Spleen (tissue), 11 donors: ENCODE measurements around the gene AIF1L. TPM values are rescaled to one million over a fixed set of nuclear protein-coding genes. Genes with fewer than 3 reads are reported as not detected.
A peak's percentile ranks its signal among the peaks of the same experiment; 100 is the strongest.

Experiments used
- DNase-seq: peaks from one replicate; pipeline ENCODE4 v3.0.0-alpha.2; 2020
- H3K27ac ChIP-seq, 8 donors: fragments of 200-600 bp; sonication (generic) in 7 of 8; 1 replicate in 4 of 8; 2 replicates in 4 of 8; pipeline versions ENCODE4 v1.5.0 to v1.8.0; 2016 to 2021; ENCODE audit warnings: inconsistent platforms in 4 of 8, mild to moderate bottlenecking in 4 of 8, moderate library complexity in 1 of 8
- H3K27me3 ChIP-seq, 7 donors: fragments of 200-600 bp; sonication (generic) in 6 of 7; replicated peaks in 1 of 7; 1 replicate in 4 of 7; 2 replicates in 3 of 7; pipeline versions ENCODE4 v1.5.0 to v1.8.0; 2016 to 2021; ENCODE audit warnings: inconsistent platforms in 3 of 7, mild to moderate bottlenecking in 1 of 7
- H3K36me3 ChIP-seq, 6 donors: fragments of 200-600 bp; sonication (generic) in 5 of 6; 1 replicate in 4 of 6; 2 replicates in 2 of 6; pipeline versions ENCODE4 v1.5.0 to v1.8.0; 2016 to 2021; ENCODE audit warnings: inconsistent platforms in 2 of 6
- H3K4me1 ChIP-seq, 6 donors: fragments of 200-600 bp; sonication (generic) in 5 of 6; 1 replicate in 3 of 6; 2 replicates in 3 of 6; pipeline versions ENCODE4 v1.5.0 to v1.8.0; 2016 to 2021; ENCODE audit warnings: inconsistent platforms in 3 of 6
- H3K4me3 ChIP-seq, 8 donors: fragments of 200-600 bp; sonication (generic) in 7 of 8; 1 replicate in 4 of 8; 2 replicates in 4 of 8; pipeline versions ENCODE4 v1.5.0 to v1.8.0; 2016 to 2021; ENCODE audit warnings: inconsistent platforms in 4 of 8, mild to moderate bottlenecking in 4 of 8, moderate library complexity in 2 of 8
- H3K9me3 ChIP-seq, 8 donors: fragments of 200-600 bp; sonication (generic) in 7 of 8; 1 replicate in 4 of 8; 2 replicates in 4 of 8; pipeline versions ENCODE4 v1.5.0 to v1.8.0; 2016 to 2021; ENCODE audit warnings: inconsistent platforms in 4 of 8
- POLR2A ChIP-seq, 3 donors: fragments of 450-650 bp; IDR thresholded peaks; one replicate each; pipeline ENCODE4 v1.5.1; 2017; ENCODE audit warnings: antibody characterized with exemption in 3 of 3, mild to moderate bottlenecking in 1 of 3
- POLR2AphosphoS5 ChIP-seq, 3 donors: sonication (generic); formaldehyde crosslinking; IDR thresholded peaks; one replicate each; pipeline ENCODE4 v1.5.1; 2017; ENCODE audit warnings: antibody characterized with exemption in 3 of 3
- WGBS, 5 donors: extraction: QIAGEN DNeasy Blood & Tissue Kit in 3 of 5; methylation state at CpG; one replicate each; pipeline versions ENCODE4 v1.1.5 to v1.1.7; 2013 to 2018; 5-methylcytosine and 5-hydroxymethylcytosine counted together
- intact Hi-C: fragments of 100-400 bp; cut with DNase I; formaldehyde crosslinking; loops from one replicate; pipeline ENCODE4 v1.15.0; 2023; ENCODE audit warnings: low total_unique reads
- polyA plus RNA-seq, 3 donors: library from polyadenylated mRNA; stranded (reverse); fragments of 200-250 nt; gene quantifications; one replicate each; pipeline ENCODE4 v1.2.1, GENCODE V29; 2013
- total RNA-seq, 7 donors: library from RNA; depleted of rRNA in 3 of 7; stranded (reverse); fragments of >200 nt in 3 of 7; fragmentation: NEBNext Ultra II Directional in 4 of 7; extraction: Animal tissue kit (Norgen Biotek cat#: 25700) in 4 of 7; gene quantifications; one replicate each; pipeline versions ENCODE4 v1.1.0 to v1.2.1, GENCODE V29; 2016 to 2021
- TF ChIP-seq, protein P1 (sequence below), 11 experiments: fragments of 200-600 bp in 7 of 11; fragments of 450-650 bp in 4 of 11; sonication (generic) in 4 of 11; IDR thresholded peaks in 8 of 11; conservative IDR thresholded peaks in 3 of 11; 1 replicate in 7 of 11; 2 replicates in 4 of 11; pipeline versions ENCODE4 v1.4.0 to v1.8.0; 2016 to 2021; ENCODE audit warnings: antibody characterized with exemption in 11 of 11, inconsistent platforms in 4 of 11, mild to moderate bottlenecking in 1 of 11
- donor health status: healthy with polysubstance abuse.
- donor health status: DM: no; HTN: no; CAD: no; lungs with moderate emphysema.
- donor health status: DM: no; HTN: no; CAD: no.
- donor health status: Bipolar disorder and iron deficiency.
- donor health status: healthy.
- donor health status: DM: no; HTN: no; CAD: no.
- donor health status: DM: yes; HTN: yes; CAD: no.

AIF1L gene
- total and polyA plus RNA-seq, 10 donors = 47.4 to 596 (median 240) TPM

- H3K4me1 ChIP-seq = peaks cover 0 to 21% (median 3%) of the 10 kb centered on the region in 6 donors
- WGBS, 5 donors = 67 to 79% (median 70%) methylated on average over 14 to 15 of the region's 15 CpGs
- no peaks in the 10 kb centered on the region for H3K9me3 ChIP-seq
- DNase-seq = no peak
- no peaks in the 10 kb centered on the region for H3K27me3 ChIP-seq
- TF ChIP-seq POLR2A (IDR thresholded peaks at IDR 0.05) (no peak), POLR2AphosphoS5 (IDR thresholded peaks at IDR 0.05) (peak in 2 of 3 donors; percentile 39 to 62)
- TF ChIP-seq, protein P1, sequence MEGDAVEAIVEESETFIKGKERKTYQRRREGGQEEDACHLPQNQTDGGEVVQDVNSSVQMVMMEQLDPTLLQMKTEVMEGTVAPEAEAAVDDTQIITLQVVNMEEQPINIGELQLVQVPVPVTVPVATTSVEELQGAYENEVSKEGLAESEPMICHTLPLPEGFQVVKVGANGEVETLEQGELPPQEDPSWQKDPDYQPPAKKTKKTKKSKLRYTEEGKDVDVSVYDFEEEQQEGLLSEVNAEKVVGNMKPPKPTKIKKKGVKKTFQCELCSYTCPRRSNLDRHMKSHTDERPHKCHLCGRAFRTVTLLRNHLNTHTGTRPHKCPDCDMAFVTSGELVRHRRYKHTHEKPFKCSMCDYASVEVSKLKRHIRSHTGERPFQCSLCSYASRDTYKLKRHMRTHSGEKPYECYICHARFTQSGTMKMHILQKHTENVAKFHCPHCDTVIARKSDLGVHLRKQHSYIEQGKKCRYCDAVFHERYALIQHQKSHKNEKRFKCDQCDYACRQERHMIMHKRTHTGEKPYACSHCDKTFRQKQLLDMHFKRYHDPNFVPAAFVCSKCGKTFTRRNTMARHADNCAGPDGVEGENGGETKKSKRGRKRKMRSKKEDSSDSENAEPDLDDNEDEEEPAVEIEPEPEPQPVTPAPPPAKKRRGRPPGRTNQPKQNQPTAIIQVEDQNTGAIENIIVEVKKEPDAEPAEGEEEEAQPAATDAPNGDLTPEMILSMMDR (IDR thresholded peaks at IDR 0.05 in 8 of 11, conservative IDR thresholded peaks at IDR 0.05 in 3 of 11) = no peak
- peak overlapping the region in 6 of 8 donors; percentile 29 to 79 (median 64) for H3K27ac ChIP-seq
- intact Hi-C loops = no loop called here
- H3K36me3 ChIP-seq = peaks cover 0 to 24% (median 0%) of the 10 kb centered on the region in 6 donors
- H3K4me3 ChIP-seq = peak overlapping the region in 1 of 8 donors; percentile 62
Measured at GRCh38 chr9:131076347-131077195, 19.8 kb upstream of the AIF1L start.

DNA sequence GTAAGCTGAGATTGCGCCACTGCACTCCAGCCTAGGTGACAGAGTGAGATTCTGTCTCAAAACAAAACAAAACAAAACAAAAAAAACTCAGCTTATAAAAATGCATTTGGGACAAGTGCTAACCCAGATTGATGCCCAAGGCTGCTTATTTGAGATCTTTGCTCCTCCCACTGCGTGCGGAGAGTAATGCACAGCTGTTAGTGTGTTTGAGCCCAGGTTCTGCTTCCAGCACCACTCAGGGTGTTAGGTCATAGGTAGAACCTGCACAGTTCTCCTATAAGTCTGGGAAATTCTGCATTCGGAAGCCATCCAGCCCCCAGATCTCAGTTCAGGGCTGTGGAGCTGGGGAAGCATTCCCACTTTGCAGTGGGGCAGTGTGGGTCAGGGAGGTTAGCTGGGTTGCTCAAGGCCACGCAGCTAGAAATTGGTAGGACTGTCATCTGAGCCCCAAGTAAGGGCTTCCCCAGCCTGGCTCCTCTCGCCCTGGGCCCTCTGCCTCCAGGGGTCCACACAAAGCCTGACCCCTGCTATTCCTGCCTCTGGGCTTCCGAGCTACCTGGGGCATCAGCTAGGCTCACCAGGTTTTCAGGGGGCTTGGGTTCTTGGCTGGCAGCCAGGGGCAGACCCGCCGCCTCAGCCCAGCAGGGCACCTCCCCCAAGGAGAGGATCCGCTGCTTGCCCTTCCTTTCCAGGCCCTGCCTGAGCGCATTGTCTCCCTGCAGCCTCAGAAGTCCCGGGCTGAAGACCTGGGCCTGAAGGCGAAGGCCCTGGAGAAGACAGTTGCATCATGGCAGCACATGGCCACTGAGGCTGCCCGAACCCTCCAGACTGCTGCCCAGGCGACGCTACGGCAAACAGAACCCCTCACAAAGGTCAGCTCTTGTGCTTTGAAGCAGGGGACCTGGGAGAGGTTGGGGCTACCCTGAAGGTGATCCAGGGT, 17.6 kb upstream of the AIF1L start:
- H3K4me1 ChIP-seq = peaks cover 0 to 40% (median 10%) of the 10 kb centered on the region in 6 donors
- peak overlapping the region in 1 of 8 donors; percentile 30 for H3K27ac ChIP-seq
- TF ChIP-seq, protein P1 (IDR thresholded peaks at IDR 0.05 in 8 of 11, conservative IDR thresholded peaks at IDR 0.05 in 3 of 11) = no peak
- TF ChIP-seq POLR2AphosphoS5 (IDR thresholded peaks at IDR 0.05) = peak in 1 of 3 donors; percentile 23
- H3K27me3 ChIP-seq = no peaks in the 10 kb centered on the region
- H3K36me3 ChIP-seq = peaks cover 0 to 18% (median 0%) of the 10 kb centered on the region in 6 donors
- H3K9me3 ChIP-seq = no peaks in the 10 kb centered on the region
- no peak for DNase-seq
- 86 to 95% (median 88%) methylated on average over 16 to 17 of the region's 17 CpGs for WGBS, 5 donors
- intact Hi-C loops = no loop called here
- no peak overlapping the region for H3K4me3 ChIP-seq

GRCh38 chr9:131080589-131080988, 15.7 kb upstream of the AIF1L start:
- no peak overlapping the region for H3K27ac ChIP-seq
- H3K4me3 ChIP-seq = no peak overlapping the region
- intact Hi-C loops = no loop called here
- H3K9me3 ChIP-seq = no peaks in the 10 kb centered on the region
- no peak for DNase-seq
- peaks cover 0 to 56% (median 10%) of the 10 kb centered on the region in 6 donors for H3K4me1 ChIP-seq
- WGBS, 5 donors = 59 to 81% (median 72%) methylated on average over 9 of the region's 9 CpGs
- no peaks in the 10 kb centered on the region for H3K27me3 ChIP-seq
- TF ChIP-seq POLR2A (IDR thresholded peaks at IDR 0.05) (no peak), POLR2AphosphoS5 (IDR thresholded peaks at IDR 0.05) (no peak)
- TF ChIP-seq, protein P1 (IDR thresholded peaks at IDR 0.05 in 8 of 11, conservative IDR thresholded peaks at IDR 0.05 in 3 of 11) = no peak
- H3K36me3 ChIP-seq = peaks cover 0 to 17% (median 0%) of the 10 kb centered on the region in 6 donors
